Measurements from ENCODE around the gene KIF21B. TPM values are rescaled to one million over a fixed set of nuclear protein-coding genes. Genes with fewer than 3 reads are reported as not detected.
"Not testable (repeated sequence)": the region's sequence is repeated elsewhere in the genome, so short reads cannot be mapped to it uniquely, and the experiment has no call there.

KIF21B gene
- total RNA-seq, 1 experiment from 2014 or later, result 1.2 TPM

- no peak for DNase-seq (ENCODE audit: low spot score)
These were observed 78.4 kb downstream of the KIF21B start for GRCh38 chr1:200945111-200945510.

- no peak for DNase-seq (ENCODE audit: low spot score)
These were observed 84.6 kb downstream of the KIF21B start for GRCh38 chr1:200938955-200939354.

GRCh38 chr1:200935286-200935962 is 88.1 kb downstream of the KIF21B start:
- not testable (repeated sequence) for DNase-seq (ENCODE audit: low spot score)

GRCh38 chr1:200934676-200935245 is 88.8 kb downstream of the KIF21B start:
- no peak for DNase-seq (ENCODE audit: low spot score)

- no peak for DNase-seq (ENCODE audit: low spot score)
These were observed 91.7 kb downstream of the KIF21B start for GRCh38 chr1:200931776-200932175.

GRCh38 chr1:200930285-200930684 is 93.2 kb downstream of the KIF21B start:
- not testable (repeated sequence) for DNase-seq (ENCODE audit: low spot score)

- DNase-seq (ENCODE audit: low spot score), result no peak
These were observed 93.8 kb downstream of the KIF21B start for GRCh38 chr1:200929530-200930278.

- peak; percentile 79 for DNase-seq (ENCODE audit: low spot score)
These were observed 97.7 kb downstream of the KIF21B start for GRCh38 chr1:200925831-200926230.

GRCh38 chr1:200923601-200924000 is 99.9 kb downstream of the KIF21B start:
- DNase-seq (ENCODE audit: low spot score), result no peak

- DNase-seq (ENCODE audit: low spot score), result no peak
These were observed 101.1 kb downstream of the KIF21B start for GRCh38 chr1:200922406-200922805.

GRCh38 chr1:200921571-200922110 is 101.9 kb downstream of the KIF21B start:
- DNase-seq (ENCODE audit: low spot score), result no peak

Other genes starting within 250 kb of the KIF21B start
- not detected in 2 replicates for gene GPR25, start 150.7 kb downstream of the KIF21B start, total RNA-seq (2014; rRNA removed; shearing (Covaris generic))
- gene INAVA, start 128.8 kb downstream of the KIF21B start, total RNA-seq (2014; rRNA removed; shearing (Covaris generic)), result 4.6 and 10.9 TPM in 2 replicates
- gene CACNA1S, start 88.7 kb upstream of the KIF21B start, total RNA-seq (2014; rRNA removed; shearing (Covaris generic)), result not detected in 2 replicates
- not detected in 2 replicates for gene ASCL5, start 103.5 kb upstream of the KIF21B start, total RNA-seq (2014; rRNA removed; shearing (Covaris generic))
- 202 and 213 TPM in 2 replicates for gene TMEM9, start 130.8 kb upstream of the KIF21B start, total RNA-seq (2014; rRNA removed; shearing (Covaris generic))
- gene IGFN1, start 167.1 kb upstream of the KIF21B start, total RNA-seq (2014; rRNA removed; shearing (Covaris generic)), result 20.7 and 26.0 TPM in 2 replicates